Esophagus muscularis mucosa (tissue), 4 donors: Measurements from ENCODE around the gene BTN1A1.

Experiments
- CTCF ChIP-seq, 3 experiments: fragments of 200-600 bp in 2 of 3; fragments of 450-650 bp in 1 of 3; sonication (generic) in 2 of 3; IDR thresholded peaks; one replicate each; pipeline ENCODE4 v1.5.1; 2017 to 2019; ENCODE audit warnings: antibody characterized with exemption in 3 of 3, mild to moderate bottlenecking in 2 of 3, moderate library complexity in 1 of 3
- EP300 ChIP-seq: sonication (generic); formaldehyde crosslinking; IDR thresholded peaks from one replicate; pipeline ENCODE4 v1.6.1; 2017; ENCODE audit warnings: antibody characterized with exemption
- POLR2A ChIP-seq: fragments of 450-650 bp; IDR thresholded peaks from one replicate; pipeline ENCODE4 v1.6.1; 2017; ENCODE audit warnings: antibody characterized with exemption, moderate library complexity, mild to moderate bottlenecking, low read depth
- POLR2AphosphoS5 ChIP-seq, 2 donors: sonication (generic); formaldehyde crosslinking; IDR thresholded peaks; one replicate each; pipeline ENCODE4 v1.6.1; 2017; ENCODE audit warnings: antibody characterized with exemption in 2 of 2

GRCh38 chr6:26539071-26539615 is 39.0 kb downstream of the BTN1A1 start:
- no peak for TF ChIP-seq CTCF (IDR thresholded peaks at IDR 0.05)
- TF ChIP-seq POLR2A, result no peak
- TF ChIP-seq EP300, result no peak
- no peak for TF ChIP-seq POLR2AphosphoS5 (IDR thresholded peaks at IDR 0.05)
